ENCODE data around the gene PRAMEF17.
"Not testable (repeated sequence)": the region's sequence is repeated elsewhere in the genome, so short reads cannot be mapped to it uniquely, and the experiment has no call there.

Gene PRAMEF17

DNA sequence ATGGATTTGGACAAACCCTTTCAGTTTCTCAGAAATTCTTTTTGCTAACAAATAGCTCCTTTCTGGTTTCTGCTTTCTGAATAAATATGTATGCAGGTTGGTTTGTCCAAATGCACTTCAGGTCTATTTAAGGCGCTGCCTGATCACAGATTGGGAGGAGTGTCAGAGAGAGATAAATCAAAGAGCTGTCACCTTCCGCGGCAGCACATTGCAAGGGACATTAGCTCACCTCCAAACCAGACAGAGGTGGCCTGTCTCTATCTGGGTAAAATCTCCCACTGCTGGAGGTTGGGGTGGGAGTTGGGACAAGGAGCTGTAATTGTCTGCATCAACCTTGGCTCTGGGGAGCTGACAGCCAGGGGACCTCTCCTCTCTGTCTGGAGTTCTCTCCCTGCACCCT is 46.0 kb downstream of the PRAMEF17 start:
- DNase-seq: no peak
- intact Hi-C loops (cut with DNase I): no loop called here

DNA sequence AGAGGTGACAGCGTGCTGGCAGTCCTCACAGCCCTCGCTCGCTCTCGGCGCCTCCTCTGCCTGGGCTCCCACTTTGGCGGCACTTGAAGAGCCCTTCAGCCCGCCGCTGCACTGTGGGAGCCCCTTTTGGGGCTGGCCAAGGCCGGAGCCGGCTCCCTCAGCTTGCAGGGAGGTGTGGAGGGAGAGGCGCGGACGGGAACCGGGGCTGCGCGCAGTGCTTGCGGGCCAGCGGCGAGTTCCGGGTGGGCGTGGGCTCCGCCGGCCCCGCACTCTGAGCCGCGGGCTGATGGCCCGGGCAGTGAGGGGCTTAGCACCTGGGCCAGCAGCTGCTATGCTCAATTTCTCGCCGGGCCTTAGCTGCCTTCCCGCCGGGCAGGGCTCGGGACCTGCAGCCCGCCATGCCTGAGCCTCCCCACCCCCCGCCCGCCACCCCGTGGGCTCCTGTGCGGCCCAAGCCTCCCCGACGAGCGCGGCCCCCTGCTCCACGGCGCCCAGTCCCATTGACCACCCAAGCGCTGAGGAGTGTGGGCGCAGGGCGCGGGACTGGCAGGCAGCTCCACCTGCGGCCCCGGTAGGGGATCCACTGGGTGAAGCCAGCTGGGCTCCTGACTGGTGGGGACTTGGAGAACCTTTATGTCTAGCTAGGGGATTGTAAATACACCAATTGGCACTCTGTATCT is 49.8 kb downstream of the PRAMEF17 start:
- intact Hi-C loops (cut with DNase I); DNase-seq: not testable (repeated sequence)
